ENCODE measurements around the gene CTDSPL.
A peak's percentile ranks its signal among the peaks of the same experiment; 100 is the strongest.

Gene CTDSPL

DNA sequence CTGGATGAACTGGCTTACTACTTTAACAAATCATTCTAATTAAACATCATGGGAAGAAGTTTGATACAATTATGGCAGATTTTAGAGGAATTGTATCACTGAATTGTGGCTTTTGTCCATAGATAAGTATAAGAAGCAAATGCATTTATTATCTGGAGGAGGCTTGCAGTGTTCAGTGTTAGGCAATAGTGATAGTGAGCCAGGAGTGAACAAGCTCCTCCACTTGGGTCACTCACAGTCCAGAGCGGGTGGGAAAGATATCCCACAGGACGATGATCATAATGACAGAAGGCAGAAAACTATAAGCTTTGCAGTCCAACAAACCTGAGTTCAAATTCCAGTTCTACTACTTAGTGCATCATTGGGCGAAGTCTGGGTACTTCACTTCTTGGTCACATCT lies 64.9 kb downstream of the CTDSPL start:
- no peak overlapping the region for H3K4me3 ChIP-seq (ENCODE audit: low read length)
- TF ChIP-seq CTCF (IDR thresholded peaks at IDR 0.05; ENCODE audit: insufficient read depth, low read depth, low read length, missing control alignments), result no peak
- no peak for DNase-seq (ENCODE audit: low read depth)

DNA sequence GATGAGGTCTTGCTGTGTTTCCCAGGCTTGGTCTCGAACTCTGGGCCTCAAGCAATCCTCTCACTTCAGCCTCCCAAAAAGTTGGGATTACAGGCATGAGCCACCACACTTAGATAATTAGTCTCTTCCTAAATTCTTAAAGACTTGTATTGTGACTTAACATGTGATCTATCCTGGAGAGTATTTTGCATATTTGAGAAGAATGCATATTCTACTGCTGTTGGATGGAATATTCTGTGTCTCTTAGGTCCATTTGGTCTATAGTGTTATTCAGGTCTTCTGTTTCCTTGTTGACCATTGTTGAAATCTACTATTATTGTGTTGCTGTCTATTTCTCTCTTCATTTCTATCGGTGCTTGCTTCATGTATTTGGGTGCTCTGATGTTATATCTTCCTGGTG lies 68.8 kb downstream of the CTDSPL start:
- no peak for DNase-seq (ENCODE audit: low read depth)
- no peak for TF ChIP-seq CTCF (IDR thresholded peaks at IDR 0.05; ENCODE audit: insufficient read depth, low read depth, low read length, missing control alignments)
- no peak overlapping the region for H3K4me3 ChIP-seq (ENCODE audit: low read length)

- H3K4me3 ChIP-seq (ENCODE audit: low read length), result no peak overlapping the region
- no peak for DNase-seq (ENCODE audit: low read depth)
- TF ChIP-seq CTCF (IDR thresholded peaks at IDR 0.05; ENCODE audit: insufficient read depth, low read depth, low read length, missing control alignments), result no peak
Observed at GRCh38 chr3:37932505-37932904, 70.8 kb downstream of the CTDSPL start.

DNA sequence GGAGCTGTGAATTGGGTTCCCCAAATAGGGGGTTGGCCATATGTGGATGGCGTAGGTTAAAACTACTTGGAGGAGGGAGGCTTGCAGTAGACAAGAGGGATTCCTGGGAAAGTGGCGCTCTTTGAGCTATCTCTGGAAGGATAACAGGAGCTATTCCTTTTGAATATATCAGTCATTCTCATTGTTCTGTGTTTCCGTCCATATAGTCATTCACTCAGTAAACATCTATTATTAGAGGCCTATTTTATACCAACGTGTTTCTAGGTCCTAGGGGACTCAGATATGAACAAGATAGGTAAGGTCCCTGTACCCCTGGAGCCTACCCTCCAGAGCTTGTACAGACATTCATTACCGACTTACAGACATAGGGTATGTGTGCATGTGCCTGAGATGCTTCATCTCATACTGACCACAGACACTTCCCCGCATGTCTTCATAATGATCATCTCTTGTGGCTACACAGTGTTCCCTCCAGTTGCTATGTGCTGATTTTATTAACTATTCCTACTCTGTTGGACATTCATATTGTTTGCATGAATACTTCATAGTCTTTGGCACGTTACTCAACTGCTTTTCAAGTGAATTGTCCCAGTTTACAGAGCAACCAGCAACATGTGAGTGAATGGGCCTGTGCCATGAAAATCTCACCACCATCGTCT lies 73.1 kb downstream of the CTDSPL start:
- TF ChIP-seq CTCF (IDR thresholded peaks at IDR 0.05; ENCODE audit: insufficient read depth, low read depth, low read length, missing control alignments), result no peak
- DNase-seq (ENCODE audit: low read depth), result no peak
- no peak overlapping the region for H3K4me3 ChIP-seq (ENCODE audit: low read length)

- no peak for DNase-seq (ENCODE audit: low read depth)
- TF ChIP-seq CTCF (IDR thresholded peaks at IDR 0.05; ENCODE audit: insufficient read depth, low read depth, low read length, missing control alignments), result no peak
- H3K4me3 ChIP-seq (ENCODE audit: low read length), result no peak overlapping the region
Observed at GRCh38 chr3:37935290-37935668, 73.6 kb downstream of the CTDSPL start.

- peak; percentile 42 for DNase-seq (ENCODE audit: low read depth)
- no peak overlapping the region for H3K4me3 ChIP-seq (ENCODE audit: low read length)
- TF ChIP-seq CTCF (IDR thresholded peaks at IDR 0.05; ENCODE audit: insufficient read depth, low read depth, low read length, missing control alignments), result no peak
Observed at GRCh38 chr3:37935756-37936666, 74.3 kb downstream of the CTDSPL start.
